ENCODE measurements around the gene AMY1C. TPM values are rescaled to one million over a fixed set of nuclear protein-coding genes. Genes with fewer than 3 reads are reported as not detected.

AMY1C gene
- polyA plus RNA-seq, 2 of the 4 experiments (the other 2 are of a cell fraction): not detected

GRCh38 chr1:103761896-103762295 is 12.2 kb downstream of the AMY1C start:
- FAIRE-seq (no peak), ATAC-seq (no peak), DNase-seq (ENCODE audit: low read depth in 1 of 2, low spot score in 1 of 2) (no peak)
- Histone ChIP-seq H3K4me1 (no peaks in the 10 kb centered on the region), H3K4me2 (no peak overlapping the region), H3K9me3 (no peaks in the 10 kb centered on the region), H3K4me3 (no peak overlapping the region), H3K27ac (no peak overlapping the region)
- no peak for TF ChIP-seq SMC3 (IDR thresholded peaks at IDR 0.05)
- no peak for TF ChIP-seq POLR2A (IDR thresholded peaks at IDR 0.05; ENCODE audit: low read length)
- TF ChIP-seq HOXA7 (CRISPR knock-in tag; IDR thresholded peaks at IDR 0.05): no peak
- TF ChIP-seq ZFP36 (IDR thresholded peaks at IDR 0.05; ENCODE audit: borderline replicate concordance, partially characterized antibody): no peak
- TF ChIP-seq ESRRA (IDR thresholded peaks at IDR 0.05; ENCODE audit: borderline replicate concordance, low read length): no peak
- TF ChIP-seq, protein P1, sequence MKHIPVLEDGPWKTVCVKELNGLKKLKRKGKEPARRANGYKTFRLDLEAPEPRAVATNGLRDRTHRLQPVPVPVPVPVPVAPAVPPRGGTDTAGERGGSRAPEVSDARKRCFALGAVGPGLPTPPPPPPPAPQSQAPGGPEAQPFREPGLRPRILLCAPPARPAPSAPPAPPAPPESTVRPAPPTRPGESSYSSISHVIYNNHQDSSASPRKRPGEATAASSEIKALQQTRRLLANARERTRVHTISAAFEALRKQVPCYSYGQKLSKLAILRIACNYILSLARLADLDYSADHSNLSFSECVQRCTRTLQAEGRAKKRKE (CRISPR knock-in tag; IDR thresholded peaks at IDR 0.05; ENCODE audit: low read depth): no peak
- TF ChIP-seq EP300 (IDR thresholded peaks at IDR 0.05): no peak
- TF ChIP-seq FOXS1 (CRISPR knock-in tag; IDR thresholded peaks at IDR 0.05): no peak
- TF ChIP-seq CBX8 (IDR thresholded peaks at IDR 0.05): no peak
- no peak for TF ChIP-seq HDAC2 (IDR thresholded peaks at IDR 0.05)
- no peak for TF ChIP-seq CEBPB (IDR thresholded peaks at IDR 0.05)
- TF ChIP-seq JUNB (IDR thresholded peaks at IDR 0.05): no peak
- no peak for TF ChIP-seq BHLHE40 (IDR thresholded peaks at IDR 0.05; ENCODE audit: low read depth, low read length)
- TF ChIP-seq HOXB5 (CRISPR knock-in tag; IDR thresholded peaks at IDR 0.05): no peak
- no peak for TF ChIP-seq NPAS2 (CRISPR knock-in tag; IDR thresholded peaks at IDR 0.05; ENCODE audit: borderline replicate concordance)
- TF ChIP-seq ZC3H11A (IDR thresholded peaks at IDR 0.05): no peak
- ChIA-PET CTCF (no interaction called here), POLR2A (no interaction called here)

DNA sequence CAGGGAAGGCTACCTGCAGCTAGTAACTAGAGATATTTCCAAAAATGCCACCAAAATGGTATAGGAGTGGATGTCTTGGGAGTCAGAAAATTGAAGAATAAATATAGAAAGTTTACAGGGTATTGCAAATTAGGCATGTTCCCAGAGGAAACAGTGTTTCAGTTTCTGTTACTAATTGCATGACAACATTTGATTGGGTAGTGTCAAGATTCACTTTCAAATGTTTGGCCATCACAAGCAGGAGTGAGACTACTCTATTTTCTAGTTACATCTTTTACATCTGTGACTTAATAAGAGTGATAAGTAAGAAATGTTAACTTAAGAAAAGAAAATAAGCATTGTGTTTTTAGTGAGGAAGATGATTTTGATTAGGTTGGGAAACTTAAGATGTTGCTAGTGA is 30.2 kb downstream of the AMY1C start:
- TF ChIP-seq MAZ (IDR thresholded peaks at IDR 0.05; ENCODE audit: borderline replicate concordance, low read depth, low read length) (no peak), KDM5A (IDR thresholded peaks at IDR 0.05) (no peak), FOXS1 (CRISPR knock-in tag; IDR thresholded peaks at IDR 0.05) (no peak), FOSB (CRISPR knock-in tag; IDR thresholded peaks at IDR 0.05) (no peak), CTCF (IDR thresholded peaks at IDR 0.05) (no peak), POLR2A (IDR thresholded peaks at IDR 0.05; ENCODE audit: low read length) (no peak), USF2 (IDR thresholded peaks at IDR 0.05) (no peak), GATA3 (IDR thresholded peaks at IDR 0.05; ENCODE audit: borderline replicate concordance) (no peak), JUN (IDR thresholded peaks at IDR 0.05) (no peak), NPAS2 (CRISPR knock-in tag; IDR thresholded peaks at IDR 0.05; ENCODE audit: borderline replicate concordance) (no peak), RFX5 (IDR thresholded peaks at IDR 0.05) (no peak), CEBPB (IDR thresholded peaks at IDR 0.05) (no peak)
- no peak for ATAC-seq
- Histone ChIP-seq H3K27ac (no peak overlapping the region), H3K9me3 (no peaks in the 10 kb centered on the region), H3K4me3 (no peak overlapping the region), H3K4me1 (no peaks in the 10 kb centered on the region), H3K4me2 (no peak overlapping the region)
- DNase-seq (ENCODE audit: low read depth in 1 of 2, low spot score in 1 of 2): no peak
- ChIA-PET POLR2A (no interaction called here), CTCF (no interaction called here)
- FAIRE-seq: no peak

GRCh38 chr1:103783944-103784377 is 34.3 kb downstream of the AMY1C start:
- no peak for FAIRE-seq
- no peak for TF ChIP-seq TFCP2L1 (CRISPR knock-in tag; IDR thresholded peaks at IDR 0.05)
- TF ChIP-seq, protein P2, sequence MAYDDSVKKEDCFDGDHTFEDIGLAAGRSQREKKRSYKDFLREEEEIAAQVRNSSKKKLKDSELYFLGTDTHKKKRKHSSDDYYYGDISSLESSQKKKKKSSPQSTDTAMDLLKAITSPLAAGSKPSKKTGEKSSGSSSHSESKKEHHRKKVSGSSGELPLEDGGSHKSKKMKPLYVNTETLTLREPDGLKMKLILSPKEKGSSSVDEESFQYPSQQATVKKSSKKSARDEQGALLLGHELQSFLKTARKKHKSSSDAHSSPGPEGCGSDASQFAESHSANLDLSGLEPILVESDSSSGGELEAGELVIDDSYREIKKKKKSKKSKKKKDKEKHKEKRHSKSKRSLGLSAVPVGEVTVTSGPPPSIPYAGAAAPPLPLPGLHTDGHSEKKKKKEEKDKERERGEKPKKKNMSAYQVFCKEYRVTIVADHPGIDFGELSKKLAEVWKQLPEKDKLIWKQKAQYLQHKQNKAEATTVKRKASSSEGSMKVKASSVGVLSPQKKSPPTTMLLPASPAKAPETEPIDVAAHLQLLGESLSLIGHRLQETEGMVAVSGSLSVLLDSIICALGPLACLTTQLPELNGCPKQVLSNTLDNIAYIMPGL (CRISPR knock-in tag; IDR thresholded peaks at IDR 0.05; ENCODE audit: borderline replicate concordance): no peak
- no peak for TF ChIP-seq HOXA7 (CRISPR knock-in tag; IDR thresholded peaks at IDR 0.05)
- no peak for TF ChIP-seq JUNB (IDR thresholded peaks at IDR 0.05)
- TF ChIP-seq CBX2 (IDR thresholded peaks at IDR 0.05; ENCODE audit: borderline replicate concordance, low read depth): no peak
- TF ChIP-seq HOXB5 (CRISPR knock-in tag; IDR thresholded peaks at IDR 0.05): no peak
- no peak for TF ChIP-seq TP53 (CRISPR knock-in tag; IDR thresholded peaks at IDR 0.05)
- no peak for TF ChIP-seq ZC3H11A (IDR thresholded peaks at IDR 0.05)
- TF ChIP-seq RFX5 (IDR thresholded peaks at IDR 0.05): no peak
- H3K27ac ChIP-seq: no peak overlapping the region
- 46% methylated on average over 4 of the region's 4 CpGs for WGBS (ENCODE audit: missing lambda C conversion rate)
- no peak overlapping the region for H3K4me3 ChIP-seq
- POLR2A ChIA-PET: no interaction called here
- ATAC-seq: no peak
- no peaks in the 10 kb centered on the region for H3K4me1 ChIP-seq
- DNase-seq (ENCODE audit: low read depth in 1 of 2, low spot score in 1 of 2): no peak
- no peak overlapping the region for H3K4me2 ChIP-seq
- no peaks in the 10 kb centered on the region for H3K9me3 ChIP-seq
- CTCF ChIA-PET: no interaction called here

All from A549 (cell line).